HEK293 (cell line): ENCODE data around the gene AZGP1.
A peak's percentile ranks its signal among the peaks of the same experiment; 100 is the strongest.

Source experiments
- GLI2 ChIP-seq: fragments of 450-650 bp; formaldehyde crosslinking; IDR thresholded peaks from 2 replicates; pipeline ENCODE4; 2017; ENCODE audit warnings: missing biosample characterization, missing genetic modification characterization, low read depth, borderline replicate concordance
- GLI4 ChIP-seq: fragments of 450-650 bp; formaldehyde crosslinking; IDR thresholded peaks from 2 replicates; pipeline ENCODE4 v1.5.1; 2016; ENCODE audit warnings: missing biosample characterization, missing genetic modification characterization
- GLIS2 ChIP-seq: fragments of 450-650 bp; formaldehyde crosslinking; IDR thresholded peaks from 2 replicates; pipeline ENCODE4 v1.5.1; 2016; ENCODE audit warnings: missing biosample characterization, missing genetic modification characterization
- OSR2 ChIP-seq: fragments of 450-650 bp; formaldehyde crosslinking; IDR thresholded peaks from 2 replicates; pipeline ENCODE4 v1.5.1; 2016; ENCODE audit warnings: missing biosample characterization, missing genetic modification characterization
- OVOL3 ChIP-seq: fragments of 450-650 bp; formaldehyde crosslinking; IDR thresholded peaks from 2 replicates; pipeline ENCODE4 v1.5.1; 2016; ENCODE audit warnings: missing biosample characterization, missing genetic modification characterization
- SCRT1 ChIP-seq: fragments of 450-650 bp; formaldehyde crosslinking; IDR thresholded peaks from 2 replicates; pipeline ENCODE4 v1.5.1; 2016; ENCODE audit warnings: missing biosample characterization, missing genetic modification characterization, borderline replicate concordance
- SETDB1 ChIP-seq: IDR thresholded peaks from one replicate; pipeline ENCODE4 v1.6.1; 2017; ENCODE audit warnings: mild to moderate bottlenecking, low read length, moderate library complexity, mixed read lengths; ENCODE audit not compliant: insufficient read length
- ZBTB1 ChIP-seq: fragments of 450-650 bp; formaldehyde crosslinking; IDR thresholded peaks from 2 replicates; pipeline ENCODE4 v1.5.1; 2016; ENCODE audit warnings: missing biosample characterization, missing genetic modification characterization
- ZIC2 ChIP-seq: fragments of 450-650 bp; formaldehyde crosslinking; IDR thresholded peaks from 2 replicates; pipeline ENCODE4 v1.5.1; 2016; ENCODE audit warnings: missing biosample characterization, missing genetic modification characterization
- ZNF112 ChIP-seq: fragments of 450-650 bp; formaldehyde crosslinking; IDR thresholded peaks from 2 replicates; pipeline ENCODE4 v1.5.0; 2017; ENCODE audit warnings: missing biosample characterization, missing genetic modification characterization
- ZNF138 ChIP-seq: fragments of 450-650 bp; formaldehyde crosslinking; IDR thresholded peaks from 2 replicates; pipeline ENCODE4 v1.5.1; 2016; ENCODE audit warnings: missing biosample characterization, missing genetic modification characterization, borderline replicate concordance
- ZNF292 ChIP-seq: fragments of 450-650 bp; formaldehyde crosslinking; IDR thresholded peaks from 2 replicates; pipeline ENCODE4 v1.5.1; 2016; ENCODE audit warnings: low read depth, missing biosample characterization, missing genetic modification characterization, borderline replicate concordance
- ZNF311 ChIP-seq: fragments of 450-650 bp; formaldehyde crosslinking; IDR thresholded peaks from 2 replicates; pipeline ENCODE4 v1.5.1; 2017; ENCODE audit warnings: missing biosample characterization, missing genetic modification characterization, borderline replicate concordance
- ZNF324 ChIP-seq: fragments of 450-650 bp; formaldehyde crosslinking; IDR thresholded peaks from 2 replicates; pipeline ENCODE4 v1.5.1; 2016; ENCODE audit warnings: missing biosample characterization, missing genetic modification characterization
- ZNF37A ChIP-seq: fragments of 450-650 bp; IDR thresholded peaks from 2 replicates; pipeline ENCODE4 v1.5.1; 2018; ENCODE audit warnings: missing biosample characterization, missing genetic modification characterization
- ZNF391 ChIP-seq: fragments of 450-650 bp; formaldehyde crosslinking; IDR thresholded peaks from 2 replicates; pipeline ENCODE4 v1.5.1; 2016; ENCODE audit warnings: low read depth, missing biosample characterization, missing genetic modification characterization, borderline replicate concordance
- ZNF433 ChIP-seq: fragments of 450-650 bp; formaldehyde crosslinking; IDR thresholded peaks from 2 replicates; pipeline ENCODE4 v1.5.1; 2016; ENCODE audit warnings: missing biosample characterization, missing genetic modification characterization, low read depth
- ZNF473 ChIP-seq: fragments of 450-650 bp; formaldehyde crosslinking; IDR thresholded peaks from 2 replicates; pipeline ENCODE4 v1.5.1; 2017; ENCODE audit warnings: missing biosample characterization, missing genetic modification characterization
- ZNF510 ChIP-seq: fragments of 450-650 bp; formaldehyde crosslinking; IDR thresholded peaks from 2 replicates; pipeline ENCODE4 v1.5.1; 2018; ENCODE audit warnings: mild to moderate bottlenecking, missing genetic modification characterization, missing biosample characterization; ENCODE audit not compliant: insufficient replicate concordance
- ZNF514 ChIP-seq: fragments of 450-650 bp; formaldehyde crosslinking; IDR thresholded peaks from 2 replicates; pipeline ENCODE4 v1.5.1; 2016; ENCODE audit warnings: missing biosample characterization, missing genetic modification characterization
- ZNF555 ChIP-seq: fragments of 450-650 bp; formaldehyde crosslinking; conservative IDR thresholded peaks from 2 replicates; pipeline ENCODE4 v1.5.1; 2017; ENCODE audit warnings: missing biosample characterization, mild to moderate bottlenecking, missing genetic modification characterization, inconsistent platforms
- ZNF571 ChIP-seq: fragments of 450-650 bp; formaldehyde crosslinking; IDR thresholded peaks from 2 replicates; pipeline ENCODE4 v1.5.0; 2017; ENCODE audit warnings: missing biosample characterization, missing genetic modification characterization
- ZNF660 ChIP-seq: fragments of 450-650 bp; IDR thresholded peaks from 2 replicates; pipeline ENCODE4 v1.5.1; 2018; ENCODE audit warnings: missing biosample characterization, mild to moderate bottlenecking, missing genetic modification characterization
- ZNF747 ChIP-seq: fragments of 450-650 bp; formaldehyde crosslinking; IDR thresholded peaks from 2 replicates; pipeline ENCODE4 v1.5.1; 2016; ENCODE audit warnings: missing biosample characterization, missing genetic modification characterization
- ZNF76 ChIP-seq: fragments of 450-650 bp; formaldehyde crosslinking; IDR thresholded peaks from 2 replicates; pipeline ENCODE4; 2016; ENCODE audit warnings: low read depth, missing biosample characterization, missing genetic modification characterization, borderline replicate concordance
- ZNF791 ChIP-seq: fragments of 450-650 bp; formaldehyde crosslinking; IDR thresholded peaks from 2 replicates; pipeline ENCODE4 v1.5.1; 2016; ENCODE audit warnings: missing biosample characterization, missing genetic modification characterization
- ZNF843 ChIP-seq: fragments of 450-650 bp; formaldehyde crosslinking; IDR thresholded peaks from 2 replicates; pipeline ENCODE4 v1.5.1; 2016; ENCODE audit warnings: missing biosample characterization, missing genetic modification characterization
- TF ChIP-seq, protein P1 (sequence below): fragments of 450-650 bp; formaldehyde crosslinking; IDR thresholded peaks from 2 replicates; pipeline ENCODE4 v1.5.1; 2016; ENCODE audit warnings: missing biosample characterization, missing genetic modification characterization
- TF ChIP-seq, protein P2 (sequence below): IDR thresholded peaks from 2 replicates; pipeline ENCODE4 v1.6.1; 2011; ENCODE audit warnings: mild to moderate bottlenecking, low read depth, low read length, borderline replicate concordance
- TF ChIP-seq, protein P3 (sequence below): fragments of 450-650 bp; formaldehyde crosslinking; IDR thresholded peaks from 2 replicates; pipeline ENCODE4 v1.5.1; 2017; ENCODE audit warnings: missing biosample characterization, missing genetic modification characterization

The AZGP1 gene

DNA sequence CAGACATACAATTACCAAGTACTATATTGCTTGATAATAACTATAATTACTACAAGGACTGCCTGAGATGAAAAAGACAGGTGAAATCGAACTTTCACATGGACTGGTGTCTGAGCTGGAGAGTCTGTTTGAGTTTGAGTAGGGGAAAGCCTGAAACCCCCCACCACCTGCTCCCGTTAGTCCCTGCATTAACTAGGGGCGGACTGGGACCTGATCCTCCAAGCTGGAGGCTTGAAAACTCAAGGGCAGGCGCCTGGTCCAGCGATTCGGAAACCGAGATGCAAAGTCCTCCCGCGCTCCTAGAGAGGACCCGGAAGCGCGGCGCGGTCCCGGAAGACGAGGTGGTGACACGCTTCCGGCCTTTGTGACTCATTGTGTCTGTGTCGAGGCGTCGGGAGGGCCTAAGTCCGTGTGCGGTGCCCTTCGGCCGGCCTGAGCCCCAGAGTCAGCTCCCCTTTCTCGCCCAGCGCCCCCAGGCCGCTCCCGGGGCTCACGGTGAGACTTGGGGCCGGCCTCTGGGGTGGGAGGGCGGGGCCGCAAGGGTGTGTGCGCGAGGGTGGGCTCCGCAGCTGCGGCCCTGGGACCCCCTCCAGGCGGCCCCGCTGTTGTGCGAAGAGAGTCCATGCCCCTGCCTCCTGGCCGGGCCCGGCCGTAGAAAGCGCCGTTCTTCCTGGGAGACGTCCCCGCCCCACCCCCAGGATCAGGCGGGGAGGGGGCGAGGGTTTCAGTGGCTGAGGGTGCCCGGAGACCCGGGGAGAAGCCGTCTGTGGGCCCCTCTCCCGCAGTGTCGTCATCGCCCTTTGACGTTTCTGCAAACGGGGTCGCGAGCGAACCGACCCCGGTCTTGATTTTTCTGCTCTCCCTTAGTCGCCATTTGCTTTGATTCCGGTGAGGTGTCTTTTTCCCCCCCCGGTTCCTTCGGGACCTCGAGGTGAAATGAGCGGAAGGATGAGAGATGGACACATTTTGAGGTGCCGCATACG, 39.7 kb upstream of the AZGP1 start, which contains the start of gene ZKSCAN1 (continued):
- TF ChIP-seq ZNF76 (tag by site-specific recombination), result peak; percentile 47; the same call in 1 of the 2 replicates
- TF ChIP-seq ZNF555 (tag by site-specific recombination), result no peak
- 0 out of 2 replicates have a peak, but pooled peaks have one; percentile 25 for TF ChIP-seq ZNF391 (tag by site-specific recombination)
- 0 out of 2 replicates have a peak, but pooled peaks have one; percentile 30 for TF ChIP-seq ZNF843 (tag by site-specific recombination)
- no peak for TF ChIP-seq ZNF433 (tag by site-specific recombination)
- TF ChIP-seq GLIS2 (tag by site-specific recombination), result peak; percentile 62; the same call in 1 of the 2 replicates
- TF ChIP-seq ZNF292 (tag by site-specific recombination), result no peak
- TF ChIP-seq SETDB1, result no peak
- TF ChIP-seq ZNF311, result no peak
- TF ChIP-seq, protein P1, sequence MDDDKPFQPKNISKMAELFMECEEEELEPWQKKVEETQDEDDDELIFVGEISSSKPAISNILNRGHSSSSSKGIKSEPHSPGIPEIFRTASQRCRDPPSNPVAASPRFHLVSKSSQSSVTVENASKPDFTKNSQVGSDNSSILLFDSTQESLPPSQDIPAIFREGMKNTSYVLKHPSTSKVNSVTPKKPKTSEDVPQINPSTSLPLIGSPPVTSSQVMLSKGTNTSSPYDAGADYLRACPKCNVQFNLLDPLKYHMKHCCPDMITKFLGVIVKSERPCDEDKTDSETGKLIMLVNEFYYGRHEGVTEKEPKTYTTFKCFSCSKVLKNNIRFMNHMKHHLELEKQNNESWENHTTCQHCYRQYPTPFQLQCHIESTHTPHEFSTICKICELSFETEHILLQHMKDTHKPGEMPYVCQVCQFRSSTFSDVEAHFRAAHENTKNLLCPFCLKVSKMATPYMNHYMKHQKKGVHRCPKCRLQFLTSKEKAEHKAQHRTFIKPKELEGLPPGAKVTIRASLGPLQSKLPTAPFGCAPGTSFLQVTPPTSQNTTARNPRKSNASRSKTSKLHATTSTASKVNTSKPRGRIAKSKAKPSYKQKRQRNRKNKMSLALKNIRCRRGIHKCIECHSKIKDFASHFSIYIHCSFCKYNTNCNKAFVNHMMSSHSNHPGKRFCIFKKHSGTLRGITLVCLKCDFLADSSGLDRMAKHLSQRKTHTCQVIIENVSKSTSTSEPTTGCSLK, result no peak
- TF ChIP-seq SCRT1 (tag by site-specific recombination), result no peak
- TF ChIP-seq ZBTB1 (tag by site-specific recombination), result no peak
- peak; percentile 22; the same call in 1 of the 2 replicates for TF ChIP-seq ZIC2 (tag by site-specific recombination)
- no peak for TF ChIP-seq ZNF112 (tag by site-specific recombination)
- no peak for TF ChIP-seq OSR2 (tag by site-specific recombination)
- TF ChIP-seq GLI2 (tag by site-specific recombination), result no peak
- no peak for TF ChIP-seq ZNF510 (tag by site-specific recombination)
- no peak for TF ChIP-seq GLI4 (tag by site-specific recombination)
- TF ChIP-seq ZNF791, result no peak
- no peak for TF ChIP-seq ZNF660
- no peak for TF ChIP-seq ZNF514 (tag by site-specific recombination)
- no peak for TF ChIP-seq ZNF37A (tag by site-specific recombination)
- TF ChIP-seq ZNF747 (tag by site-specific recombination), result no peak
- TF ChIP-seq, protein P2, sequence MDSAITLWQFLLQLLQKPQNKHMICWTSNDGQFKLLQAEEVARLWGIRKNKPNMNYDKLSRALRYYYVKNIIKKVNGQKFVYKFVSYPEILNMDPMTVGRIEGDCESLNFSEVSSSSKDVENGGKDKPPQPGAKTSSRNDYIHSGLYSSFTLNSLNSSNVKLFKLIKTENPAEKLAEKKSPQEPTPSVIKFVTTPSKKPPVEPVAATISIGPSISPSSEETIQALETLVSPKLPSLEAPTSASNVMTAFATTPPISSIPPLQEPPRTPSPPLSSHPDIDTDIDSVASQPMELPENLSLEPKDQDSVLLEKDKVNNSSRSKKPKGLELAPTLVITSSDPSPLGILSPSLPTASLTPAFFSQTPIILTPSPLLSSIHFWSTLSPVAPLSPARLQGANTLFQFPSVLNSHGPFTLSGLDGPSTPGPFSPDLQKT, result peak; percentile 37; the same call in 1 of the 2 replicates
- no peak for TF ChIP-seq OVOL3 (tag by site-specific recombination)
- 0 out of 2 replicates have a peak, but pooled peaks have one; percentile 33 for TF ChIP-seq ZNF324 (tag by site-specific recombination)
- TF ChIP-seq ZNF571 (tag by site-specific recombination), result no peak
- no peak for TF ChIP-seq ZNF138 (tag by site-specific recombination)
- TF ChIP-seq, protein P3, sequence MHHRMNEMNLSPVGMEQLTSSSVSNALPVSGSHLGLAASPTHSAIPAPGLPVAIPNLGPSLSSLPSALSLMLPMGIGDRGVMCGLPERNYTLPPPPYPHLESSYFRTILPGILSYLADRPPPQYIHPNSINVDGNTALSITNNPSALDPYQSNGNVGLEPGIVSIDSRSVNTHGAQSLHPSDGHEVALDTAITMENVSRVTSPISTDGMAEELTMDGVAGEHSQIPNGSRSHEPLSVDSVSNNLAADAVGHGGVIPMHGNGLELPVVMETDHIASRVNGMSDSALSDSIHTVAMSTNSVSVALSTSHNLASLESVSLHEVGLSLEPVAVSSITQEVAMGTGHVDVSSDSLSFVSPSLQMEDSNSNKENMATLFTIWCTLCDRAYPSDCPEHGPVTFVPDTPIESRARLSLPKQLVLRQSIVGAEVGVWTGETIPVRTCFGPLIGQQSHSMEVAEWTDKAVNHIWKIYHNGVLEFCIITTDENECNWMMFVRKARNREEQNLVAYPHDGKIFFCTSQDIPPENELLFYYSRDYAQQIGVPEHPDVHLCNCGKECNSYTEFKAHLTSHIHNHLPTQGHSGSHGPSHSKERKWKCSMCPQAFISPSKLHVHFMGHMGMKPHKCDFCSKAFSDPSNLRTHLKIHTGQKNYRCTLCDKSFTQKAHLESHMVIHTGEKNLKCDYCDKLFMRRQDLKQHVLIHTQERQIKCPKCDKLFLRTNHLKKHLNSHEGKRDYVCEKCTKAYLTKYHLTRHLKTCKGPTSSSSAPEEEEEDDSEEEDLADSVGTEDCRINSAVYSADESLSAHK (tag by site-specific recombination), result no peak
- TF ChIP-seq ZNF473, result no peak
